Karpas-422 (cell line): ENCODE data around the gene CARMIL1. TPM values are rescaled to one million over a fixed set of nuclear protein-coding genes. Genes with fewer than 3 reads are reported as not detected.

Experiments
- DNase-seq: peaks from one replicate; pipeline ENCODE4 v3.0.0-alpha.2; 2015
- H2AFZ ChIP-seq: fragments of 200-600 bp; sonication (generic); 2 replicates; pipeline ENCODE4 v1.6.1; 2014; ENCODE audit warnings: antibody characterized with exemption, low read length, mixed read lengths
- H3K27ac ChIP-seq: fragments of 200-600 bp; sonication (generic); 2 replicates; pipeline ENCODE4 v1.5.1; 2014; ENCODE audit warnings: mild to moderate bottlenecking, low read length, moderate library complexity
- H3K27me3 ChIP-seq: fragments of 200-600 bp; sonication (generic); 2 replicates; pipeline ENCODE4 v1.6.1; 2014; ENCODE audit warnings: low read length, mixed read lengths
- H3K36me3 ChIP-seq: fragments of 200-600 bp; sonication (generic); 2 replicates; pipeline ENCODE4 v1.6.1; 2014; ENCODE audit warnings: low read length, mixed read lengths; ENCODE audit not compliant: insufficient read depth
- H3K4me1 ChIP-seq: fragments of 200-600 bp; sonication (generic); 2 replicates; pipeline ENCODE4 v1.6.1; 2014; ENCODE audit warnings: mild to moderate bottlenecking, low read length, mixed read lengths
- H3K4me2 ChIP-seq: fragments of 200-600 bp; sonication (generic); 2 replicates; pipeline ENCODE4 v1.6.1; 2014; ENCODE audit warnings: low read length, low read depth, mild to moderate bottlenecking; ENCODE audit not compliant: poor library complexity, severe bottlenecking
- H3K4me3 ChIP-seq: fragments of 200-600 bp; sonication (generic); 2 replicates; pipeline ENCODE4 v1.5.1; 2014; ENCODE audit warnings: mild to moderate bottlenecking, antibody characterized with exemption, low read length, mixed read lengths
- H3K79me2 ChIP-seq: fragments of 200-600 bp; sonication (generic); 2 replicates; pipeline ENCODE4 v1.6.1; 2014; ENCODE audit warnings: mild to moderate bottlenecking, low read length, mixed read lengths
- H3K9ac ChIP-seq: fragments of 200-600 bp; sonication (generic); 2 replicates; pipeline ENCODE4 v1.6.0; 2014; ENCODE audit warnings: low read length
- H3K9me2 ChIP-seq: fragments of 200-600 bp; sonication (generic), shearing (Covaris generic); replicated peaks from 2 replicates; pipeline ENCODE4 v1.6.0; 2014; ENCODE audit warnings: mild to moderate bottlenecking, low read length, moderate library complexity; ENCODE audit not compliant: insufficient read depth
- H3K9me3 ChIP-seq: fragments of 300-700, 200-600 bp; sonication (generic); 2 replicates; pipeline ENCODE4 v1.6.1; 2014; ENCODE audit warnings: low read length, mixed read lengths
- H4K20me1 ChIP-seq: fragments of 200-600 bp; sonication (generic); 2 replicates; pipeline ENCODE4 v1.6.1; 2014; ENCODE audit warnings: mild to moderate bottlenecking, antibody characterized with exemption, low read length, low read depth; ENCODE audit not compliant: insufficient read depth
- total RNA-seq: library from RNA; depleted of rRNA; stranded (reverse); fragments of >200 nt; shearing (Covaris generic); gene quantifications from 2 replicates; pipeline ENCODE4 v1.2.3, GENCODE V29; 2014; ENCODE audit warnings: low replicate concordance

The CARMIL1 gene
- total RNA-seq, 1 experiment from 2014 or later = 0.04 TPM

DNA sequence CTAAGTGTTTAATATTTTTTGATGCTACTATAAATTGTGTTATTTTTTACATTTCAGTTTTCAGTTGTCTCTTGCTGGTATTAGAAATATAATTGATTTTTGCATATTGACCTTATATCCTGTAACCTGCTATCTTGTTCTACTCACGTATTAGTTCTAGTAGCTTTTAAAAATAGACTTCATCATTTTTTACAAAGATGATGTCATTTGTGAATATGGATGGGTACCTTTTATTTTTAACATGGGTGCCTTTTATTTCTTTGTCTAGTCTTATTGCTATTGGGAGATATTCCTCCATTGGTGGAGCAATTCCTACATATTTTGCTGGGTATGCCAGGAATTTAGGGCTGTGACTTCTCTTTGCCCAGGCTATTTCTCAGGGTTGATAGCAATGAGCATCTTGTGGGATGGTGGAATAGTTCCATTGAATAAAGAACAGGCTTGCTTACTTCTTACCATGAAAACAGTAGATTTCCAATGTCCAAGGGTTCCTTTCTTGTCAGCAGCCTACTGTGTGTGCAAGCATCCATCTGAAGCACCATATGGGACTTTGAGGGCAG is 149.7 kb downstream of the CARMIL1 start:
- Histone ChIP-seq H3K9me2 (no peaks in the 10 kb centered on the region), H3K4me1 (no peaks in the 10 kb centered on the region), H3K9ac (no peak overlapping the region)

DNA sequence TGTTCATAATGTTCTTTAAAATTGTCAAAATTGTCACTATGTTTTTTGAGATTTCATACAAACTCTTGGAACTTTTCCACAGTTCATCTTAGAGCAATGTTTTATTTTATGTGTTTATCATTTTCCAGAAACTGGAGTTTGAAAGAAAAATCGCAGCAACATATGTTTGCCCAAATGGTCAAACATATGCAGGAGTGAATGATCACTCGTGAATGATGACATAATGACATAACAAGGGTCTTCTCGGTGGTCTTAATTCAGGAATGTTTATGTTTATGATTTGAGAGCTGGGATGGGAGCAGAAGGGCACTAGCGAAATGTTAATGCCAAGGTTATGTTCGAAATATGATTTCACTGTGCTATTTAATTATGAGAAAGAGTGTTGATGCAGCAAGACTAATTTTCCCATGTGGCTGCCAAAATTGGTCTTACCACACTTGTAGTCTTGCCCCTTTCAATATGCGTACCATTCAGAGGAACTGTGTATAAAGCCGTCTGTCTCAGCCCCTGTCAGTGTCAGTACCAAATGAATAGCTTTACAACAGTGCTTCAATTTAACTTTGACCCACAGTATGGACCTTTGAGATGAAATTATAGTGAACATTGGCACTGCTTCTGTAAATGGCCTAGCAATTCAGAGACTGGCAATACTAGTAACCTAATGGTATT is 152.3 kb downstream of the CARMIL1 start:
- no peak overlapping the region for H3K4me2 ChIP-seq
- no peak overlapping the region for H3K4me3 ChIP-seq
- no peak overlapping the region for H2AFZ ChIP-seq

More for the DNA sequence above, 149.7 kb downstream of the CARMIL1 start:
- Histone ChIP-seq H3K4me3 (no peak overlapping the region), H3K4me2 (no peak overlapping the region), H4K20me1 (no peaks in the 10 kb centered on the region), H2AFZ (no peak overlapping the region), H3K36me3 (no peaks in the 10 kb centered on the region), H3K27me3 (no peaks in the 10 kb centered on the region), H3K79me2 (no peaks in the 10 kb centered on the region), H3K27ac (no peak overlapping the region), H3K9me3 (no peaks in the 10 kb centered on the region)
- no peak for DNase-seq

DNA sequence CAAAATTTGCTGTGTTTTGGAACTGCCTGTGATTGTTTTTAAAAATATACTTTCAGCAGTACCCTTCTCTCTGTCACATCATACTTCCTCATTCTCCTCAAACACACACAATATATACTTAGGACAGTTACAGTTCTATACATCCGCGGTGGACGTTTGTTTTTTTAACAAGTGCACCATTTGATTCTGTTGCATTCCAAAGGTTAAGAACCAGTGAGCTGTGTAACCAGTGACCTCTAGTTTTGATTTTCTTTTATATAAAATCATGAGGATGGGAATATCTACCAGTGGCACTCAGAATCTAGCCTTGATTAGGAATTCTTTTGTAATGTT is 152.8 kb downstream of the CARMIL1 start:
- Histone ChIP-seq H3K27me3 (no peaks in the 10 kb centered on the region), H3K9me2 (no peaks in the 10 kb centered on the region), H3K9me3 (no peaks in the 10 kb centered on the region), H3K27ac (no peak overlapping the region), H3K36me3 (no peaks in the 10 kb centered on the region), H3K9ac (no peak overlapping the region), H3K4me2 (no peak overlapping the region), H4K20me1 (no peaks in the 10 kb centered on the region), H2AFZ (no peak overlapping the region), H3K4me1 (no peaks in the 10 kb centered on the region), H3K79me2 (no peaks in the 10 kb centered on the region), H3K4me3 (no peak overlapping the region)
- DNase-seq = no peak

More for the DNA sequence above, 152.3 kb downstream of the CARMIL1 start:
- H3K9me3 ChIP-seq = no peaks in the 10 kb centered on the region
- H3K9me2 ChIP-seq = no peaks in the 10 kb centered on the region
- no peaks in the 10 kb centered on the region for H4K20me1 ChIP-seq
- H3K36me3 ChIP-seq = no peaks in the 10 kb centered on the region
- H3K27ac ChIP-seq = no peak overlapping the region
- H3K9ac ChIP-seq = no peak overlapping the region
- DNase-seq = no peak
- H3K27me3 ChIP-seq = no peaks in the 10 kb centered on the region
- no peaks in the 10 kb centered on the region for H3K4me1 ChIP-seq
- no peaks in the 10 kb centered on the region for H3K79me2 ChIP-seq

DNA sequence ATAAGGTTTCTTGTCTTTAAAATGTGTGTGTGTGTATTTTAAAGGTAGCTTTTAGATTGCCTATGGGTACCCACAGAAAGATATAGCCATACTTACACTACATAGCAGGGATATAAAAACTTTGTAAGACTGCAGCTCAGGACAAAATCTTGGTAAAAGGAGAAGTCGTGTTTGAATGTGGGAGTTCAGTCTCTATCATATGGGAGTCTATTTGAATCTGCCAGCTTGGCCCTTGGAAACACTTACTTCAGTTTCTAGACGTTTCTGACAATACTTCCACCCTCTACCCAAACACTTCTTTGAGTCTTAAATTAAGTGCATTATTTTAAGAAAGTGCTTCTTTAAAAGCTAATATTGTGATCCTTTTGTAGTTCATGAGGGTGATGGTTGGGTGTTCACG is 155.7 kb downstream of the CARMIL1 start:
- Histone ChIP-seq H3K79me2 (no peaks in the 10 kb centered on the region), H3K4me2 (no peak overlapping the region), H3K4me1 (no peaks in the 10 kb centered on the region), H3K27me3 (no peaks in the 10 kb centered on the region), H3K9me3 (no peaks in the 10 kb centered on the region), H3K9me2 (no peaks in the 10 kb centered on the region), H3K4me3 (no peak overlapping the region), H3K36me3 (no peaks in the 10 kb centered on the region), H2AFZ (no peak overlapping the region), H3K9ac (no peak overlapping the region), H3K27ac (no peak overlapping the region), H4K20me1 (no peaks in the 10 kb centered on the region)
- no peak for DNase-seq

DNA sequence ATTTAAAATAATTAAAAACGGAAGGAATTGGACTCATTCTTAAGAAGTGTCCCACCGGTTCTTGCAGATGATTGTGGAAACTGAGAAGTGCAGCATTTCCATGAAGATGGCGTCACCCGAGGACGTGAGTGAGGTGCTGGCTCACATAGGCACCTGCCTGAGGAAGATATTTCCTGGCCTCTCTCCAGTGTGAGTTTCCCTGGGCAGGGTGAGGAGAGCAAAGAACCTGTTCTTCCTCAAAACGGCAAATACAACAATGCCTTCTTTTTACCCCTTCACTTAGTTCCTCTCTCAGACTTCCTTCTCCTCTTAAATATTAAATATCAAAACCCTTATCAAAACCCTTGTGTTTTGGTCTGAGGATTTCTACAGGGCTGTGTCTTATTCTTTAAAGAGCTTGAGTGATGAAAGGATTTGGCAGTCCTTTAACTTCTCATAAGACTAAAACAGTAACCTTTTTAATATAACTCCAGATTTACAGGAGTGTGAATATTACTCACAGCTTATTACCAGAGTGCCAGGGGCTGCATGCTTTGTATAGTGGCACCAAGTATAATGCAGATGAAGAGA is 156.3 kb downstream of the CARMIL1 start:
- no peak overlapping the region for H3K4me3 ChIP-seq
- H3K27ac ChIP-seq = no peak overlapping the region
- H3K4me1 ChIP-seq = no peaks in the 10 kb centered on the region
- no peak overlapping the region for H3K4me2 ChIP-seq
- H3K9me2 ChIP-seq = no peaks in the 10 kb centered on the region
- no peak overlapping the region for H2AFZ ChIP-seq
- DNase-seq = no peak
- no peaks in the 10 kb centered on the region for H3K79me2 ChIP-seq
- H3K27me3 ChIP-seq = no peaks in the 10 kb centered on the region
- no peaks in the 10 kb centered on the region for H3K9me3 ChIP-seq
- H3K9ac ChIP-seq = no peak overlapping the region
- H3K36me3 ChIP-seq = no peaks in the 10 kb centered on the region
- H4K20me1 ChIP-seq = no peaks in the 10 kb centered on the region

DNA sequence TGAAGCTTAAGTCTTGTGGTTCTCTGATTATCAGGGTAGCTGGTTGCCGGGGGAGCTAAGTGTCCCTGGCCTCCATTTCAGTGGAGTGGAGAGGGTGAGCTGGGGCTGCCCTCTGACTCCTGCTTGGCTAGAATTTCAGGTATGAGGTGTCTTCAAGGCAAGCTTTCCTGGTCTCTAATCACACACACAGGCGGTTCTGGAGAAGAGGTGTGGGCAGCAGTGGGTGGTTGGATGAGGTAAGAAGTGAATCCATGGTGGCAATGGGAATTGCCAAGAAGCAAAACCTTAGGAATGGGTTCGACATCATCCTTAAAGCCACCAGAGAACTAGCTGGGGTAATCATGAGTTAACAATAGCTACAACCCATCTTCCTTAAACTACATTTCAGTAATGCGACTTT is 157.6 kb downstream of the CARMIL1 start:
- no peaks in the 10 kb centered on the region for H3K9me3 ChIP-seq
- no peak overlapping the region for H3K4me2 ChIP-seq
- no peaks in the 10 kb centered on the region for H3K4me1 ChIP-seq
- H3K9ac ChIP-seq = no peak overlapping the region
- no peak for DNase-seq
- no peaks in the 10 kb centered on the region for H4K20me1 ChIP-seq
- H3K36me3 ChIP-seq = no peaks in the 10 kb centered on the region
- H3K27me3 ChIP-seq = no peaks in the 10 kb centered on the region
- no peak overlapping the region for H3K4me3 ChIP-seq
- no peaks in the 10 kb centered on the region for H3K9me2 ChIP-seq
- no peaks in the 10 kb centered on the region for H3K79me2 ChIP-seq
- H3K27ac ChIP-seq = no peak overlapping the region
- H2AFZ ChIP-seq = no peak overlapping the region

DNA sequence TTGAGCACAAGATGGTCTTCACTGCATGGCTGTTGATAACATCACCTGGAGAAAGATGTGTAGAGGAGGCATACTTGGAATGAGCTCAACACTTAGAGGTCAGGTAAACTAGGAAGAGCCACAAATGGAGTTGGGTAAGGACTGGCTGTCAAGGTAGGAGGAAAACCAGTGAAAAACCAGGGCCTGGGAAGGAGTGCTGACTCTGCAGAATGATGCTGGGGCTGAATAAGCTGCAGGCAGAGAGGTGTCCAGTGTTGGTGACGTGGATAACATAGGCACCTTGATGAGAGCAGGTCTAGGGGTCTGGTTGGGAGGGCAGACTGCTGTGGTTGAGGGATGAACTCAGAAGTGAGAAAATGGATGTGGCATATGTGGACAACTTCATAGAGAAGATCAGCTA is 160.2 kb downstream of the CARMIL1 start:
- no peak overlapping the region for H2AFZ ChIP-seq
- H3K4me3 ChIP-seq = no peak overlapping the region
- no peaks in the 10 kb centered on the region for H3K4me1 ChIP-seq
- no peaks in the 10 kb centered on the region for H3K79me2 ChIP-seq
- H3K9me3 ChIP-seq = no peaks in the 10 kb centered on the region
- no peaks in the 10 kb centered on the region for H3K36me3 ChIP-seq
- no peaks in the 10 kb centered on the region for H4K20me1 ChIP-seq
- no peaks in the 10 kb centered on the region for H3K9me2 ChIP-seq
- no peak overlapping the region for H3K9ac ChIP-seq
- H3K27me3 ChIP-seq = no peaks in the 10 kb centered on the region
- no peak overlapping the region for H3K27ac ChIP-seq
- H3K4me2 ChIP-seq = no peak overlapping the region
- DNase-seq = no peak

DNA sequence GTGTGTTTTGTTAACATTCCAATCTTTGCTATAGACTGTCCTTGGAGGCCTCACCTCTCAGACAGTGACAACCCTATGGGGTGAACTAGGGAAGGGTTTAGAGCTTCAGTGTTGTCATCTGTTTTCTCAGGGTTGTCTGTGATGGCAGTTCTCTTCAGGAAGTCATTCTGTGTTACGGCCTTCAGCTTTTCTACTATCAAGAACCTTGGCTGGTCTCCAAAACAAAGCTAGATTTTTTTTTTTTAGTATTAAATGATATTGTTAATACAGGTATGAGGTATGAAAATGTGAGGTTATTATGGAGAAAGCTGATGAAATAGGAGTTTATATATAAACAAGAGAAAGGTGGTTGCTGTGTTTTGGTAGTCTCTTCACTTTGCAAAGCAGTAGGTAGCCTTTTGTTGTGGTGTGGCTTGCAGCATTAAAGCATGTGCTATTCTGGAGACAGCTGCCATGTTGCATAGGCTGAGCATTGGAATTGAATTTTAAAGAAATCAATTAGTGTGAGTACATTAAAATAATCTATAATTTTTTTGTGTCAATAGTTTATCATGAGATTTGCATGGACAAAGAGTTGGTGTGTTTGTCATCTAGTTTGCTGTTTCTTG is 162.6 kb downstream of the CARMIL1 start:
- no peaks in the 10 kb centered on the region for H3K27me3 ChIP-seq
- H3K9me2 ChIP-seq = no peaks in the 10 kb centered on the region; the same call in 1 of the 2 replicates
- no peak overlapping the region for H3K9ac ChIP-seq
- no peak overlapping the region for H3K27ac ChIP-seq
- no peak overlapping the region for H3K4me3 ChIP-seq
- no peaks in the 10 kb centered on the region for H4K20me1 ChIP-seq
- no peaks in the 10 kb centered on the region for H3K9me3 ChIP-seq
- no peaks in the 10 kb centered on the region for H3K4me1 ChIP-seq
- H3K36me3 ChIP-seq = no peaks in the 10 kb centered on the region
- no peaks in the 10 kb centered on the region for H3K79me2 ChIP-seq
- H3K4me2 ChIP-seq = no peak overlapping the region
- DNase-seq = no peak
- no peak overlapping the region for H2AFZ ChIP-seq
